CD14-positive monocyte (primary cell): ENCODE measurements around the gene TP73. TPM values are rescaled to one million over a fixed set of nuclear protein-coding genes. Genes with fewer than 3 reads are reported as not detected.

Experiments
- DNase-seq, 3 donors: peaks; one replicate each; pipeline ENCODE4 v3.0.0-alpha.2; 2011 to 2022
- H2AFZ ChIP-seq: 2 replicates; pipeline ENCODE4 v1.6.0; 2012; ENCODE audit warnings: mild to moderate bottlenecking, low read depth, low read length, inconsistent platforms; ENCODE audit not compliant: insufficient read depth, poor library complexity, severe bottlenecking
- H3K27ac ChIP-seq, 2 donors: 1 replicate in 1 of 2; 2 replicates in 1 of 2; pipeline ENCODE4 v1.5.1; 2012 to 2013; ENCODE audit warnings: low read length in 2 of 2, control low read depth in 1 of 2, inconsistent platforms in 1 of 2, low read depth in 1 of 2, mild to moderate bottlenecking in 1 of 2
- H3K27me3 ChIP-seq, 2 donors: one replicate each; pipeline versions ENCODE4 v1.6.0 to v1.6.1; 2011 to 2013; ENCODE audit warnings: low read length in 2 of 2; ENCODE audit not compliant: control insufficient read depth in 2 of 2, insufficient read depth in 2 of 2
- H3K36me3 ChIP-seq, 2 donors: replicated peaks in 1 of 2; 1 replicate in 1 of 2; 2 replicates in 1 of 2; pipeline versions ENCODE4 v1.5.1 to v1.6.1; 2012 to 2013; ENCODE audit warnings: low read length in 2 of 2, control low read depth in 1 of 2, inconsistent platforms in 1 of 2, mild to moderate bottlenecking in 1 of 2; ENCODE audit not compliant: insufficient read depth in 2 of 2, control insufficient read depth in 1 of 2
- H3K4me1 ChIP-seq, 2 donors: 1 replicate in 1 of 2; 2 replicates in 1 of 2; pipeline versions ENCODE4 v1.5.1 to v1.6.1; 2012 to 2013; ENCODE audit warnings: low read length in 2 of 2, control low read depth in 1 of 2, inconsistent platforms in 1 of 2, mild to moderate bottlenecking in 1 of 2, moderate library complexity in 1 of 2; ENCODE audit not compliant: insufficient read depth in 2 of 2, control insufficient read depth in 1 of 2
- H3K4me2 ChIP-seq: replicated peaks from 2 replicates; pipeline ENCODE3; 2012; ENCODE audit warnings: low read length, moderate library complexity, mild to moderate bottlenecking; ENCODE audit not compliant: poor library complexity, severe bottlenecking; ENCODE audit errors: extremely low read depth
- H3K4me3 ChIP-seq, 3 experiments: fragments of 200-600 bp in 1 of 3; sonication (generic) in 1 of 3; replicated peaks in 1 of 3; 1 replicate in 2 of 3; 2 replicates in 1 of 3; pipeline ENCODE4 v1.5.1; 2011 to 2013; ENCODE audit warnings: low read length in 3 of 3, mild to moderate bottlenecking in 3 of 3, control low read depth in 2 of 3, low read depth in 2 of 3, inconsistent platforms in 1 of 3, moderate library complexity in 1 of 3
- H3K79me2 ChIP-seq: 2 replicates; pipeline ENCODE4 v1.6.0; 2012; ENCODE audit warnings: mild to moderate bottlenecking, control low read depth, inconsistent platforms, low read length, moderate library complexity; ENCODE audit not compliant: insufficient read depth
- H3K9ac ChIP-seq: 2 replicates; pipeline ENCODE4 v1.6.0; 2017; ENCODE audit warnings: low read length, mild to moderate bottlenecking; ENCODE audit not compliant: insufficient read depth, poor library complexity, severe bottlenecking
- H3K9me3 ChIP-seq, 2 donors: replicated peaks in 1 of 2; 1 replicate in 1 of 2; 2 replicates in 1 of 2; pipeline versions ENCODE4 v1.5.1 to v1.6.1; 2012 to 2013; ENCODE audit warnings: low read length in 2 of 2, control low read depth in 1 of 2; ENCODE audit not compliant: control insufficient read depth in 1 of 2, insufficient read depth in 1 of 2
- H4K20me1 ChIP-seq: 2 replicates; pipeline ENCODE4 v1.6.0; 2012; ENCODE audit warnings: mild to moderate bottlenecking, low read length, control low read depth, moderate library complexity; ENCODE audit not compliant: insufficient read depth
- H3K27ac Mint-ChIP-seq, 7 donors: one replicate each; pipeline ENCODE4 v1.8.0; 2020; ENCODE audit warnings: mild to moderate bottlenecking in 7 of 7, mixed read lengths in 7 of 7, moderate library complexity in 6 of 7, inconsistent platforms in 2 of 7
- H3K27me3 Mint-ChIP-seq, 3 donors: one replicate each; pipeline ENCODE4 v1.8.0; 2021 to 2022; ENCODE audit warnings: low read depth in 3 of 3, mild to moderate bottlenecking in 3 of 3, mixed read lengths in 3 of 3, moderate library complexity in 3 of 3, inconsistent platforms in 1 of 3
- H3K36me3 Mint-ChIP-seq, 2 donors: one replicate each; pipeline ENCODE4 v1.8.0; 2020; ENCODE audit warnings: mixed read lengths in 2 of 2, inconsistent platforms in 1 of 2, mild to moderate bottlenecking in 1 of 2
- H3K4me1 Mint-ChIP-seq: one replicate; pipeline ENCODE4 v1.8.0; 2020; ENCODE audit warnings: mild to moderate bottlenecking, mixed read lengths
- H3K4me3 Mint-ChIP-seq, 2 donors: one replicate each; pipeline ENCODE4 v1.8.0; 2020; ENCODE audit warnings: mild to moderate bottlenecking in 2 of 2, mixed read lengths in 2 of 2, moderate library complexity in 1 of 2
- H3K9me3 Mint-ChIP-seq, 7 donors: one replicate each; pipeline ENCODE4 v1.8.0; 2020 to 2022; ENCODE audit warnings: mixed read lengths in 7 of 7, mild to moderate bottlenecking in 6 of 7, moderate library complexity in 6 of 7, inconsistent platforms in 2 of 7
- CTCF ChIP-seq: fragments of 200-600 bp; IDR thresholded peaks from one replicate; pipeline ENCODE4 v1.8.0; 2022; ENCODE audit warnings: antibody characterized with exemption, mild to moderate bottlenecking
- WGBS: methylation state at CpG from one replicate; pipeline ENCODE4 v1.1.5; 2013; ENCODE audit warnings: missing lambda C conversion rate; ENCODE audit not compliant: insufficient coverage; 5-methylcytosine and 5-hydroxymethylcytosine counted together
- intact Hi-C, 2 donors: fragments of 100-400 bp; cut with micrococcal nuclease; formaldehyde crosslinking; loops; one replicate each; pipeline versions ENCODE4 v1.15.0 to v1.15.1; 2023
- polyA plus RNA-seq, 3 donors: library from polyadenylated mRNA; depleted of rRNA in 1 of 3; unstranded in 2 of 3; stranded (reverse) in 1 of 3; fragments of 300-500 nt in 2 of 3; fragments of >200 nt in 1 of 3; fragmentation: Illumina TruSeq in 2 of 3; gene quantifications; 1 replicate in 2 of 3; 2 replicates in 1 of 3; pipeline ENCODE4 v1.2.3, GENCODE V29; 2012 to 2021

The TP73 gene
- polyA plus RNA-seq, 3 donors: 0.21 to 0.42 TPM; not detected in 1

- Mint-ChIP-seq H3K27me3 (peaks cover 0 to 12% (median 2%) of the 10 kb centered on the region in 3 donors), H3K9me3 (peaks cover 0 to 1% (median 0%) of the 10 kb centered on the region in 7 donors), H3K4me1 (peaks cover 42% of the 10 kb centered on the region), H3K36me3 (peaks cover 33 to 49% of the 10 kb centered on the region in 2 donors), H3K27ac (peak overlapping the region in 3 of 7 donors; percentile 65 to 77 (median 76)), H3K4me3 (peak overlapping the region; percentile 92 to 94)
- peaks cover 17% of the 10 kb centered on the region for H4K20me1 ChIP-seq
- H2AFZ ChIP-seq: peak overlapping the region; percentile 74
- peak in 1 of 3 donors; percentile 16 for DNase-seq
- TF ChIP-seq CTCF: no peak
- 8% methylated on average over 47 of the region's 71 CpGs for WGBS
- H3K9me3 ChIP-seq: no peaks in the 10 kb centered on the region
- H3K27ac ChIP-seq: no peak overlapping the region
- peaks cover 27 to 32% of the 10 kb centered on the region in 2 donors for H3K36me3 ChIP-seq
- H3K4me1 ChIP-seq: peaks cover 34% of the 10 kb centered on the region in 2 donors
- no peaks in the 10 kb centered on the region for H3K27me3 ChIP-seq
- peak overlapping the region; percentile 70 for H3K9ac ChIP-seq
- H3K79me2 ChIP-seq: peaks cover 19% of the 10 kb centered on the region
- peak overlapping the region; percentile 100 for H3K4me2 ChIP-seq
- intact Hi-C loops: loop anchor here in 1 of 2 donors (10.0 kb wide), 2 partner anchors 149 to 279 kb away; partner anchors contain the start of genes C1orf174 and SMIM1
- peak overlapping the region; percentile 56 to 99 (median 67) for H3K4me3 ChIP-seq
These were observed 27.0 kb upstream of the TP73 start for GRCh38 chr1:3625151-3625907.

DNA sequence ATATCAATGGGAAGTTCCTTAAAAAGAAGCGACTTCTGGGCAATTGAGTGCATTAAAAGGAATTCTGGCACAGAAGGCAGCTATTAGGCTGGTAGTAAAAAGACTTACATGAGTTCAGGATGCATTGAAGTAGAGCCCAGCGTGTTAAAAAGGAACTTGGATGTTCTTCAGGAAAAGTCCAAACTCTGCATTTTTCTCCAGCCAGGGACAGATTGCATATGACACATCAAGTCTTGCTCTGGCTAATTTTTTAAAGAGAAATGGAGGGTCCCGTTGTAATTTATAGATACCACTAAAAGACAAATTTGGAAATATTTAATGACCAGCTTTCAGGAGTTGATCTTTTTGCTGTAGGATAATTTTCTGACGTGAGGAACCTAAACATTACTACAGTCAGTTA is 26.3 kb upstream of the TP73 start:
- Histone ChIP-seq H3K27me3 (no peaks in the 10 kb centered on the region), H2AFZ (peak overlapping the region; percentile 74), H3K27ac (no peak overlapping the region), H3K79me2 (peaks cover 19% of the 10 kb centered on the region), H3K4me3 (peak overlapping the region in 1 of 3 experiments; percentile 99), H3K9ac (no peak overlapping the region), H4K20me1 (peaks cover 17% of the 10 kb centered on the region), H3K4me1 (peaks cover 34 to 36% of the 10 kb centered on the region in 2 donors), H3K9me3 (no peaks in the 10 kb centered on the region), H3K36me3 (peaks cover 28 to 37% of the 10 kb centered on the region in 2 donors), H3K4me2 (peak overlapping the region; percentile 100)
- intact Hi-C loops: loop anchor here in 1 of 2 donors (10.0 kb wide), 2 partner anchors 149 to 279 kb away; partner anchors contain the start of genes C1orf174 and SMIM1
- TF ChIP-seq CTCF: no peak
- DNase-seq: no peak
- Mint-ChIP-seq H3K27ac (peak overlapping the region in 3 of 7 donors; percentile 40 to 76 (median 65)), H3K36me3 (peaks cover 33 to 54% of the 10 kb centered on the region in 2 donors), H3K4me1 (peaks cover 38% of the 10 kb centered on the region), H3K27me3 (peaks cover 0 to 12% (median 3%) of the 10 kb centered on the region in 3 donors), H3K9me3 (peaks cover 0 to 1% (median 0%) of the 10 kb centered on the region in 7 donors), H3K4me3 (peak overlapping the region; percentile 82 to 92)
- 100% methylated on average over 1 of the region's 4 CpGs for WGBS
